ENCODE results near the gene ACTR6.

Gene ACTR6

DNA sequence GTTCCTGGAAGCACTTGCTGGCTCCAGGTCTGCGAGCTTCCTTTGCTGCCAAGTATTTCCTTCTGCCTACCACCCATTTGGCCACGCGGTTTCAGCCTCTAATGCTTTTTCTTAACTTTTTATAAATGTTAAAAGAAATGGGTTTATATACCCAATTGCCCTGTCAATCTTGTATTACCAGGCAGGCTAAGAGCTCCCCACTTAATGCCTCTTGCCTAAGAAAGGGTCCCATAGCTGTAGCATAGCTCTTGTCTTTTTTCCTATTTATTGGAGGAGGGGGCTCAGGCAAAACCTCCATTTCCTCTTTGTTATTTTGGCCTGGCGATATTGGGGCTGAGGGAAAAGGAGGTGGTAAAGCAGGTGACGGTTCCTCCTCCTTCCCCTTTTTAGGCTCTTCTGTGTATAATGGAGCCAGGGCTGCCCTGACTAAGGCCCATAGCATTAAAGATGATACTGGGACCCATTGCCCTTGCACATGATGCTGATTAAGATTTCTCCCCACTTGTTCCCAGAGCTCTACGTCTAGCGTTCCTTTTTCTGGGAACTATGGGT lies 36.4 kb upstream of the ACTR6 start:
- Histone ChIP-seq H3K9me2 (ENCODE audit: low read depth, low read length) (no peaks in the 10 kb centered on the region), H3K27me3 (ENCODE audit: insufficient read depth, low read length) (no peaks in the 10 kb centered on the region), H3K9me3 (ENCODE audit: low read length) (no peaks in the 10 kb centered on the region), H3F3A (ENCODE audit: insufficient read depth, low read length) (no peaks in the 10 kb centered on the region), H3K36me3 (ENCODE audit: insufficient read depth, low read length) (0 out of 2 replicates have a peak, but pooled peaks cover 5% of the 10 kb centered on the region), H3K4me2 (ENCODE audit: low read length) (peak overlapping the region; percentile 54; the same call in 1 of the 2 replicates), H3K4me1 (ENCODE audit: insufficient read depth, low read length, severe bottlenecking) (peaks cover 9% of the 10 kb centered on the region), H3K9ac (ENCODE audit: low read length) (no peak overlapping the region), H3K79me2 (ENCODE audit: insufficient read depth, low read length) (no peaks in the 10 kb centered on the region), H3K4me3 (ENCODE audit: low read depth, low read length, poor library complexity, severe bottlenecking) (no peak overlapping the region), H3K27ac (ENCODE audit: low read depth, low read length, poor library complexity, severe bottlenecking) (no peak overlapping the region), H2AFZ (ENCODE audit: low read length) (no peak overlapping the region), H4K20me1 (ENCODE audit: insufficient read depth, low read length) (no peaks in the 10 kb centered on the region)
- no peak for TF ChIP-seq EZH2 (IDR thresholded peaks at IDR 0.05; ENCODE audit: borderline replicate concordance, low read length)
- TF ChIP-seq, protein P1, sequence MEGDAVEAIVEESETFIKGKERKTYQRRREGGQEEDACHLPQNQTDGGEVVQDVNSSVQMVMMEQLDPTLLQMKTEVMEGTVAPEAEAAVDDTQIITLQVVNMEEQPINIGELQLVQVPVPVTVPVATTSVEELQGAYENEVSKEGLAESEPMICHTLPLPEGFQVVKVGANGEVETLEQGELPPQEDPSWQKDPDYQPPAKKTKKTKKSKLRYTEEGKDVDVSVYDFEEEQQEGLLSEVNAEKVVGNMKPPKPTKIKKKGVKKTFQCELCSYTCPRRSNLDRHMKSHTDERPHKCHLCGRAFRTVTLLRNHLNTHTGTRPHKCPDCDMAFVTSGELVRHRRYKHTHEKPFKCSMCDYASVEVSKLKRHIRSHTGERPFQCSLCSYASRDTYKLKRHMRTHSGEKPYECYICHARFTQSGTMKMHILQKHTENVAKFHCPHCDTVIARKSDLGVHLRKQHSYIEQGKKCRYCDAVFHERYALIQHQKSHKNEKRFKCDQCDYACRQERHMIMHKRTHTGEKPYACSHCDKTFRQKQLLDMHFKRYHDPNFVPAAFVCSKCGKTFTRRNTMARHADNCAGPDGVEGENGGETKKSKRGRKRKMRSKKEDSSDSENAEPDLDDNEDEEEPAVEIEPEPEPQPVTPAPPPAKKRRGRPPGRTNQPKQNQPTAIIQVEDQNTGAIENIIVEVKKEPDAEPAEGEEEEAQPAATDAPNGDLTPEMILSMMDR (IDR thresholded peaks at IDR 0.05; ENCODE audit: low read length): no peak

DNA sequence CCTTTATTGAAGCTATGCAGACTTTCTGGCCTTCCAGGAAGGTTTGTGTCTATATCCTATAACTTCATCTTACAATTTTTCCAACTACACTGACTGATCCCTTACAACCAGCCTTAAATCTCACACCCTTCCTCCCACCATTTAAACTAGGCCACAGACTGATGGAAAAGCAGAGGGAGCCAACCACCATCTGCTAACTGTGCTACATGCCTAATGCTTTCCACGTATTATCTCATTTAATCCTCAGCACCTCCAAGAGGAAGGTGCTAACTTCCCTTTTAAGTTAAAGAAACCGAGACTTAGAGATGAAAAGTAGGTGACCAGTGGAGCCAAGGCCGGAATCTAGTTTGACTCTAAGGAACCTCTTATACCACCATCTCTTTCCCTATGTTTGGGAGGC lies 35.3 kb upstream of the ACTR6 start:
- TF ChIP-seq, protein P1 (IDR thresholded peaks at IDR 0.05; ENCODE audit: low read length): no peak
- TF ChIP-seq EZH2 (IDR thresholded peaks at IDR 0.05; ENCODE audit: borderline replicate concordance, low read length): no peak
- H2AFZ ChIP-seq (ENCODE audit: low read length): no peak overlapping the region
- H4K20me1 ChIP-seq (ENCODE audit: insufficient read depth, low read length): no peaks in the 10 kb centered on the region
- no peak overlapping the region for H3K4me3 ChIP-seq (ENCODE audit: low read depth, low read length, poor library complexity, severe bottlenecking)
- H3K27ac ChIP-seq (ENCODE audit: low read depth, low read length, poor library complexity, severe bottlenecking): no peak overlapping the region
- peaks cover 9% of the 10 kb centered on the region for H3K4me1 ChIP-seq (ENCODE audit: insufficient read depth, low read length, severe bottlenecking)
- no peaks in the 10 kb centered on the region for H3K9me3 ChIP-seq (ENCODE audit: low read length)
- no peak overlapping the region for H3K4me2 ChIP-seq (ENCODE audit: low read length)
- no peaks in the 10 kb centered on the region for H3K79me2 ChIP-seq (ENCODE audit: insufficient read depth, low read length)
- H3K36me3 ChIP-seq (ENCODE audit: insufficient read depth, low read length): 0 out of 2 replicates have a peak, but pooled peaks cover 5% of the 10 kb centered on the region
- no peaks in the 10 kb centered on the region for H3K9me2 ChIP-seq (ENCODE audit: low read depth, low read length)
- H3K9ac ChIP-seq (ENCODE audit: low read length): no peak overlapping the region
- no peaks in the 10 kb centered on the region for H3K27me3 ChIP-seq (ENCODE audit: insufficient read depth, low read length)
- H3F3A ChIP-seq (ENCODE audit: insufficient read depth, low read length): no peaks in the 10 kb centered on the region

DNA sequence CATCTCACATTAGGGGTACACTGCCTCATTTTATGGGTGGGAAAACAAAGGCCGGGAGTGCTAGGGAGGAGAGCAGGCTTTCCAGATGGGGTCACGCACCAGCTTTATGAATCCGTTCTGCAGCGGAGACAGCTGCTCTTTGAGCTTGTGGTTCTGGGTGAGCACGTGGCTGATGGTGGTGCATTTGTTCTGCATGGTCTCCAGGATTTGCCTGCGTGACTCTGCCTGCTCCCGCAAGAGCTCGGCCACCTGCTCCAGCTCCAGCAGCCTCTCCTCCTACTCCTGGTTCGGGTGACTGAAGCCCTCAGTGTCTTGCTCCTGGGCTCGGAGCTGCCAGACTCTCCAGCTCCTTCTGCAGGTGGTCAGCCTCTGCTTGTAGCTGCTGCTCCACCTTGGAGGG lies 34.4 kb upstream of the ACTR6 start:
- H2AFZ ChIP-seq (ENCODE audit: low read length): no peak overlapping the region
- TF ChIP-seq, protein P1 (IDR thresholded peaks at IDR 0.05; ENCODE audit: low read length): no peak
- no peak for TF ChIP-seq EZH2 (IDR thresholded peaks at IDR 0.05; ENCODE audit: borderline replicate concordance, low read length)
- H3K9ac ChIP-seq (ENCODE audit: low read length): no peak overlapping the region
- H3K4me2 ChIP-seq (ENCODE audit: low read length): no peak overlapping the region
- H3K4me1 ChIP-seq (ENCODE audit: insufficient read depth, low read length, severe bottlenecking): peaks cover 9% of the 10 kb centered on the region
- H3K36me3 ChIP-seq (ENCODE audit: insufficient read depth, low read length): 0 out of 2 replicates have a peak, but pooled peaks cover 5% of the 10 kb centered on the region
- H3F3A ChIP-seq (ENCODE audit: insufficient read depth, low read length): no peaks in the 10 kb centered on the region
- H3K9me3 ChIP-seq (ENCODE audit: low read length): no peaks in the 10 kb centered on the region
- no peak overlapping the region for H3K27ac ChIP-seq (ENCODE audit: low read depth, low read length, poor library complexity, severe bottlenecking)
- no peaks in the 10 kb centered on the region for H3K79me2 ChIP-seq (ENCODE audit: insufficient read depth, low read length)
- H3K4me3 ChIP-seq (ENCODE audit: low read depth, low read length, poor library complexity, severe bottlenecking): no peak overlapping the region
- no peaks in the 10 kb centered on the region for H4K20me1 ChIP-seq (ENCODE audit: insufficient read depth, low read length)
- H3K27me3 ChIP-seq (ENCODE audit: insufficient read depth, low read length): no peaks in the 10 kb centered on the region
- H3K9me2 ChIP-seq (ENCODE audit: low read depth, low read length): no peaks in the 10 kb centered on the region
